Smooth muscle cell (in vitro differentiated cells): ENCODE measurements around the gene SLCO4A1. TPM values are rescaled to one million over a fixed set of nuclear protein-coding genes. Genes with fewer than 3 reads are reported as not detected.

Source experiments
- DNase-seq: peaks from one replicate; lab custom pipeline; 2025; ENCODE audit not compliant: unreplicated experiment; lab: John Stamatoyannopoulos, UW
- H2AFZ ChIP-seq: fragments of 200-600 bp; sonication (generic); 2 replicates; pipeline ENCODE4 v1.6.0; 2016; ENCODE audit warnings: antibody characterized with exemption, low read depth, mild to moderate bottlenecking
- H3F3A ChIP-seq: fragments of 200-600 bp; sonication (generic); 2 replicates; pipeline ENCODE4 v1.6.0; 2017; ENCODE audit warnings: antibody characterized with exemption, low read depth
- H3K27ac ChIP-seq: fragments of 200-600 bp; sonication (generic); 2 replicates; pipeline ENCODE4 v1.5.1; 2016; ENCODE audit warnings: low read depth, mild to moderate bottlenecking
- H3K27me3 ChIP-seq: fragments of 200-600 bp; sonication (generic); 2 replicates; pipeline ENCODE4 v1.6.1; 2016; ENCODE audit warnings: low read depth, mild to moderate bottlenecking
- H3K36me3 ChIP-seq: fragments of 200-600 bp; sonication (generic); 2 replicates; pipeline ENCODE4 v1.5.1; 2016; ENCODE audit warnings: low read depth
- H3K4me1 ChIP-seq: fragments of 200-600 bp; sonication (generic); 2 replicates; pipeline ENCODE4 v1.5.1; 2016; ENCODE audit warnings: low read depth
- H3K4me2 ChIP-seq: fragments of 200-600 bp; sonication (generic); 2 replicates; pipeline ENCODE4 v1.6.0; 2016; ENCODE audit warnings: mild to moderate bottlenecking
- H3K4me3 ChIP-seq: fragments of 200-600 bp; sonication (generic); 2 replicates; pipeline ENCODE4 v1.5.1; 2016; ENCODE audit warnings: mild to moderate bottlenecking
- H3K79me2 ChIP-seq: fragments of 200-600 bp; sonication (generic); 2 replicates; pipeline ENCODE4 v1.6.0; 2016; ENCODE audit warnings: low read depth, mild to moderate bottlenecking
- H3K9ac ChIP-seq: fragments of 200-600 bp; sonication (generic); 2 replicates; pipeline ENCODE4 v1.6.0; 2016; ENCODE audit warnings: low read depth
- H3K9me3 ChIP-seq: fragments of 200-600 bp; sonication (generic); replicated peaks from 2 replicates; pipeline ENCODE4 v1.5.1; 2016; ENCODE audit warnings: low read depth
- H4K20me1 ChIP-seq: fragments of 200-600 bp; sonication (generic); 2 replicates; pipeline ENCODE4 v1.6.0; 2016; ENCODE audit warnings: low read depth
- CTCF ChIP-seq: fragments of 200-600 bp; sonication (generic); IDR thresholded peaks from 2 replicates; pipeline ENCODE4 v1.5.1; 2017; ENCODE audit warnings: borderline replicate concordance, mild to moderate bottlenecking, antibody characterized with exemption; ENCODE audit not compliant: insufficient read depth, poor library complexity, severe bottlenecking
- WGBS: methylation state at CpG from one replicate; pipeline ENCODE4 v1.1.7; 2016; ENCODE audit warnings: low lambda C conversion rate; 5-methylcytosine and 5-hydroxymethylcytosine counted together
- polyA plus RNA-seq: library from polyadenylated mRNA; unstranded; fragments of >200 nt; fragmentation: Nextera tagmentation; extraction: Ambion mirVana; gene quantifications from 2 replicates; pipeline ENCODE4 v1.2.1, GENCODE V29; 2016
- total RNA-seq: library from RNA; depleted of rRNA; stranded (reverse); fragments of >200 nt; gene quantifications from 2 replicates; pipeline ENCODE4 v1.2.3, GENCODE V29; 2014

The SLCO4A1 gene
- total and polyA plus RNA-seq, 2 experiments from 2014 or later = 0.81 to 1.4 TPM

GRCh38 chr20:62622178-62622876 lies 20.0 kb upstream of the SLCO4A1 start:
- no peak for TF ChIP-seq CTCF
- no peaks in the 10 kb centered on the region for H3K27me3 ChIP-seq
- H3F3A ChIP-seq = no peaks in the 10 kb centered on the region
- no peaks in the 10 kb centered on the region for H4K20me1 ChIP-seq
- H3K9ac ChIP-seq = peak overlapping the region; percentile 44
- H3K4me2 ChIP-seq = no peak overlapping the region
- no peak for DNase-seq
- peaks cover 7% of the 10 kb centered on the region for H3K4me1 ChIP-seq
- no peaks in the 10 kb centered on the region for H3K36me3 ChIP-seq
- H2AFZ ChIP-seq = no peak overlapping the region
- H3K27ac ChIP-seq = peak overlapping the region; percentile 80
- no peaks in the 10 kb centered on the region for H3K79me2 ChIP-seq
- H3K9me3 ChIP-seq = no peaks in the 10 kb centered on the region
- WGBS = 86% methylated on average over 23 of the region's 25 CpGs
- no peak overlapping the region for H3K4me3 ChIP-seq

- Histone ChIP-seq H3K36me3 (no peaks in the 10 kb centered on the region), H3K4me2 (peak overlapping the region; percentile 69), H3K4me3 (no peak overlapping the region), H3F3A (no peaks in the 10 kb centered on the region), H3K79me2 (no peaks in the 10 kb centered on the region), H3K4me1 (peaks cover 7% of the 10 kb centered on the region), H3K9me3 (no peaks in the 10 kb centered on the region), H2AFZ (peak overlapping the region; percentile 22), H4K20me1 (no peaks in the 10 kb centered on the region), H3K27me3 (no peaks in the 10 kb centered on the region), H3K27ac (peak overlapping the region; percentile 80), H3K9ac (peak overlapping the region; percentile 44)
- TF ChIP-seq CTCF = no peak
- no peak for DNase-seq
- 81% methylated on average over 29 of the region's 29 CpGs for WGBS
Measured at GRCh38 chr20:62622877-62623487, 19.3 kb upstream of the SLCO4A1 start.

GRCh38 chr20:62623488-62624324 lies 18.6 kb upstream of the SLCO4A1 start:
- peak overlapping the region; percentile 80 for H3K27ac ChIP-seq
- DNase-seq = peak; percentile 61
- peaks cover 7% of the 10 kb centered on the region for H3K4me1 ChIP-seq
- no peaks in the 10 kb centered on the region for H4K20me1 ChIP-seq
- no peaks in the 10 kb centered on the region for H3K9me3 ChIP-seq
- no peaks in the 10 kb centered on the region for H3K36me3 ChIP-seq
- H2AFZ ChIP-seq = no peak overlapping the region
- H3K4me2 ChIP-seq = peak overlapping the region; percentile 69
- H3K79me2 ChIP-seq = no peaks in the 10 kb centered on the region
- no peaks in the 10 kb centered on the region for H3F3A ChIP-seq
- no peak for TF ChIP-seq CTCF
- H3K9ac ChIP-seq = peak overlapping the region; percentile 44
- no peak overlapping the region for H3K4me3 ChIP-seq
- WGBS = 18% methylated on average over 23 of the region's 23 CpGs
- H3K27me3 ChIP-seq = no peaks in the 10 kb centered on the region
